ENCODE results near the gene LRP1.
A peak's percentile ranks its signal among the peaks of the same experiment; 100 is the strongest.

The LRP1 gene

GRCh38 chr12:57127726-57128518 lies at the start of gene LRP1:
Gene LRP1, plus strand, starts transcription at chr12:57128483. Its CDS starts 482 bp downstream, at chr12:57128965.
- peak; percentile 90 for DNase-seq

- peak; percentile 100 for DNase-seq
Observed at GRCh38 chr12:57078519-57079404, 49.5 kb upstream of the LRP1 start, which contains the start of gene NEMP1. Gene NEMP1, minus strand, starts transcription at chr12:57078791. Its CDS starts 46 bp downstream, at chr12:57078745.

- no peak for DNase-seq
Observed at GRCh38 chr12:57079821-57080220, 48.5 kb upstream of the LRP1 start.

GRCh38 chr12:57080855-57081254 lies 47.4 kb upstream of the LRP1 start:
- DNase-seq = no peak

GRCh38 chr12:57085999-57086492 lies 42.2 kb upstream of the LRP1 start:
- DNase-seq = peak; percentile 79

GRCh38 chr12:57086493-57087009 lies 41.7 kb upstream of the LRP1 start:
- DNase-seq = peak; percentile 83

- peak; percentile 94 for DNase-seq
Observed at GRCh38 chr12:57087010-57087690, 41.1 kb upstream of the LRP1 start.

- peak; percentile 99 for DNase-seq
Observed at GRCh38 chr12:57087691-57088353, 40.5 kb upstream of the LRP1 start.

- DNase-seq = peak; percentile 99
Observed at GRCh38 chr12:57088354-57089270, 39.7 kb upstream of the LRP1 start, which contains the start of gene NAB2. Gene NAB2, plus strand, starts transcription at chr12:57089114. Its CDS starts 158 bp downstream, at chr12:57089272.

- DNase-seq = peak; percentile 84
Observed at GRCh38 chr12:57089271-57090245, 38.7 kb upstream of the LRP1 start.

GRCh38 chr12:57090490-57090889 lies 37.8 kb upstream of the LRP1 start:
- no peak for DNase-seq

GRCh38 chr12:57090924-57091637 lies 37.2 kb upstream of the LRP1 start:
- no peak for DNase-seq

GRCh38 chr12:57091638-57092528 lies 36.4 kb upstream of the LRP1 start:
- no peak for DNase-seq

GRCh38 chr12:57092529-57092862 lies 35.8 kb upstream of the LRP1 start:
- DNase-seq = no peak

GRCh38 chr12:57092876-57093414 lies 35.3 kb upstream of the LRP1 start:
- DNase-seq = no peak

- peak; percentile 46 for DNase-seq
Observed at GRCh38 chr12:57093415-57094207, 34.7 kb upstream of the LRP1 start.
